ENCODE data around the gene LAMA3. TPM values are rescaled to one million over a fixed set of nuclear protein-coding genes. Genes with fewer than 3 reads are reported as not detected.
A peak's percentile ranks its signal among the peaks of the same experiment; 100 is the strongest.

LAMA3 gene
- polyA plus RNA-seq, 1 donor from 2014 or later = 3.4 TPM

DNA sequence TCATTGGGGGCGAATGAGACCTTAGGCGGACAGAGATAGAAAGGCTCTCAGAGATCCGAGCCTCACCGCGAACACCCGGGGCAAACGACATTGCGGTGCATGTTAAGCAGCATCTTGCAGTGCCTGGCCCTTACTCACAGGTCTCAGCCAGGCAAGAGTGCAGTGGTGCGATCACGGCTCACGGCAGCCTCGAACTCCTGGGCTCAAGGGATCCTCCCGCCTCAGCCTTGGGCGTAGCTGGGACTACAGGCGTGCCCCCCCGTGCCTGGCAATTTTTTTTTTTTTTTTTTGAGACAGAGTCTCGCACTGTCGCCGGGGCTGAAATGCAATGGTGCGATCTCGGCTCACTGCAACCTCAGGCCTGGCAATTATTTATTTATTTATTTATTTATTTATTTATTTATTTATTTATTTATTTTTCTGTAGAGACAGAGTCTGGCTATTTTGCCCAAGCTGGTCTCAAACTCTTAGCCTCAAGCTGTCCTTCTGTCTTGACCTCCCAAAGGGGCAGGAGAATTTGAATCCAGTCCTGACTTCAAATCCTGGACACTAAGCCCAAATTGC, 1.3 kb downstream of the LAMA3 start:
- no peak overlapping the region for H2AFZ ChIP-seq (ENCODE audit: low read depth, low read length)
- peak overlapping the region; percentile 75 for H3K4me3 ChIP-seq (ENCODE audit: low read length)
- no peaks in the 10 kb centered on the region for H4K20me1 ChIP-seq (ENCODE audit: insufficient read depth)
- H3K36me3 ChIP-seq (ENCODE audit: insufficient read depth, low read length) = no peaks in the 10 kb centered on the region
- H3K9ac ChIP-seq (ENCODE audit: low read length) = no peak overlapping the region
- no peak overlapping the region for H3K27ac ChIP-seq (ENCODE audit: low read length)
- H3K79me2 ChIP-seq (replicated peaks; ENCODE audit: insufficient read depth, low read length) = no peaks in the 10 kb centered on the region
- H3K9me2 ChIP-seq (ENCODE audit: insufficient read depth, low read length) = no peaks in the 10 kb centered on the region
- H3K4me2 ChIP-seq (ENCODE audit: low read length) = no peak overlapping the region
- TF ChIP-seq SMC3 (conservative IDR thresholded peaks at IDR 0.05; ENCODE audit: poor library complexity) (no peak), REST (IDR thresholded peaks at IDR 0.05; ENCODE audit: borderline replicate concordance) (no peak), RAD21 (conservative IDR thresholded peaks at IDR 0.05) (no peak), CTCF (IDR thresholded peaks at IDR 0.05; ENCODE audit: poor library complexity, severe bottlenecking) (no peak), POLR2AphosphoS5 (IDR thresholded peaks at IDR 0.05) (no peak), EZH2 (IDR thresholded peaks at IDR 0.05; ENCODE audit: borderline replicate concordance, insufficient read depth, low read length, poor library complexity, severe bottlenecking) (no peak), TAF1 (IDR thresholded peaks at IDR 0.05; ENCODE audit: low read depth) (no peak), EP300 (conservative IDR thresholded peaks at IDR 0.05; ENCODE audit: poor library complexity, severe bottlenecking) (no peak), MXI1 (conservative IDR thresholded peaks at IDR 0.05; ENCODE audit: poor library complexity, severe bottlenecking) (no peak)
- H3K27me3 ChIP-seq (ENCODE audit: insufficient read depth, low read depth, low read length) = peaks cover 42% of the 10 kb centered on the region
- no peaks in the 10 kb centered on the region for H3F3A ChIP-seq (ENCODE audit: insufficient read depth, low read length, poor library complexity, severe bottlenecking)
- H3K9me3 ChIP-seq (ENCODE audit: low read length) = no peaks in the 10 kb centered on the region

DNA sequence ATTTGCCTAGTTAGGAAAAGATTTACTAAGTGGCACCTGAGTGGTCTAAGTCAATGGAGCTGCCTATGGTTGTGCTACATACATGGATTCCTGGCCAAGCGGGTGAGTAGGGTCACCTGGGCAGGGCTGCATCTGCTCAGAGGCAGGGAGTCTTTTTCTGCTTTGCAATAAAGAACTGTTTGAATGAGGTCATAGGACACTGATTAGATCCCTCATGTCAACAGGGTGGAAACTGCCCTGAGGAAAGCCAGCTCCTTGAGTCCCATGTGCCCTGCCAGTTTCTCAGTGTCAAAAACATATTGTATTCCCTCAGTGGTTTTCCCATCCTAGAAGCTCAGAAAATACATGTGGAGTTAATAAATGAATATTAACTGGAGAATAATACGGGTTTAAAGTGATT, 4.6 kb downstream of the LAMA3 start:
- no peaks in the 10 kb centered on the region for H3K9me2 ChIP-seq (ENCODE audit: insufficient read depth, low read length)
- no peak overlapping the region for H3K9ac ChIP-seq (ENCODE audit: low read length)
- no peaks in the 10 kb centered on the region for H3K36me3 ChIP-seq (ENCODE audit: insufficient read depth, low read length)

More for the DNA sequence above, 4.6 kb downstream of the LAMA3 start:
- no peaks in the 10 kb centered on the region for H3K9me3 ChIP-seq (ENCODE audit: low read length)
- no peak overlapping the region for H2AFZ ChIP-seq (ENCODE audit: low read depth, low read length)
- no peaks in the 10 kb centered on the region for H3F3A ChIP-seq (ENCODE audit: insufficient read depth, low read length, poor library complexity, severe bottlenecking)
- no peak overlapping the region for H3K4me2 ChIP-seq (ENCODE audit: low read length)
- H3K27me3 ChIP-seq (ENCODE audit: insufficient read depth, low read depth, low read length) = peaks cover 22% of the 10 kb centered on the region
- H4K20me1 ChIP-seq (ENCODE audit: insufficient read depth) = no peaks in the 10 kb centered on the region
- no peak overlapping the region for H3K4me3 ChIP-seq (ENCODE audit: low read length)
- no peak overlapping the region for H3K27ac ChIP-seq (ENCODE audit: low read length)
- H3K79me2 ChIP-seq (replicated peaks; ENCODE audit: insufficient read depth, low read length) = no peaks in the 10 kb centered on the region
- TF ChIP-seq MXI1 (conservative IDR thresholded peaks at IDR 0.05; ENCODE audit: poor library complexity, severe bottlenecking) = no peak
- TF ChIP-seq TAF1 (IDR thresholded peaks at IDR 0.05; ENCODE audit: low read depth) = no peak
- no peak for TF ChIP-seq EP300 (conservative IDR thresholded peaks at IDR 0.05; ENCODE audit: poor library complexity, severe bottlenecking)
- no peak for TF ChIP-seq EZH2 (IDR thresholded peaks at IDR 0.05; ENCODE audit: borderline replicate concordance, insufficient read depth, low read length, poor library complexity, severe bottlenecking)
- TF ChIP-seq POLR2AphosphoS5 (IDR thresholded peaks at IDR 0.05) = no peak
- no peak for TF ChIP-seq REST (IDR thresholded peaks at IDR 0.05; ENCODE audit: borderline replicate concordance)
- TF ChIP-seq RAD21 (conservative IDR thresholded peaks at IDR 0.05) = no peak
- no peak for TF ChIP-seq CTCF (IDR thresholded peaks at IDR 0.05; ENCODE audit: poor library complexity, severe bottlenecking)
- no peak for TF ChIP-seq SMC3 (conservative IDR thresholded peaks at IDR 0.05; ENCODE audit: poor library complexity)
